B cell (primary cell): ENCODE measurements around the gene TYK2.

Source experiments
- CTCF ChIP-seq: fragments of 200-600 bp; IDR thresholded peaks from one replicate; pipeline ENCODE4 v1.8.0; 2022; ENCODE audit warnings: antibody characterized with exemption, mild to moderate bottlenecking
- EZH2 ChIP-seq: IDR thresholded peaks from 2 replicates; pipeline ENCODE4 v1.6.1; 2012; ENCODE audit warnings: borderline replicate concordance, low read depth, mild to moderate bottlenecking, moderate library complexity, low read length; ENCODE audit not compliant: insufficient read depth, poor library complexity, severe bottlenecking

- TF ChIP-seq CTCF (no peak), EZH2 (no peak)
Observed at GRCh38 chr19:10384580-10384979, 4.2 kb upstream of the TYK2 start.
